Measurements from ENCODE around the gene CD59. TPM values are rescaled to one million over a fixed set of nuclear protein-coding genes. Genes with fewer than 3 reads are reported as not detected.

CD59 gene
- total and polyA plus RNA-seq, 9 of the 15 experiments (the other 6 are each of a cell fraction or from before 2014, with no cell fraction given) = 38.1 to 338 (median 173) TPM

DNA sequence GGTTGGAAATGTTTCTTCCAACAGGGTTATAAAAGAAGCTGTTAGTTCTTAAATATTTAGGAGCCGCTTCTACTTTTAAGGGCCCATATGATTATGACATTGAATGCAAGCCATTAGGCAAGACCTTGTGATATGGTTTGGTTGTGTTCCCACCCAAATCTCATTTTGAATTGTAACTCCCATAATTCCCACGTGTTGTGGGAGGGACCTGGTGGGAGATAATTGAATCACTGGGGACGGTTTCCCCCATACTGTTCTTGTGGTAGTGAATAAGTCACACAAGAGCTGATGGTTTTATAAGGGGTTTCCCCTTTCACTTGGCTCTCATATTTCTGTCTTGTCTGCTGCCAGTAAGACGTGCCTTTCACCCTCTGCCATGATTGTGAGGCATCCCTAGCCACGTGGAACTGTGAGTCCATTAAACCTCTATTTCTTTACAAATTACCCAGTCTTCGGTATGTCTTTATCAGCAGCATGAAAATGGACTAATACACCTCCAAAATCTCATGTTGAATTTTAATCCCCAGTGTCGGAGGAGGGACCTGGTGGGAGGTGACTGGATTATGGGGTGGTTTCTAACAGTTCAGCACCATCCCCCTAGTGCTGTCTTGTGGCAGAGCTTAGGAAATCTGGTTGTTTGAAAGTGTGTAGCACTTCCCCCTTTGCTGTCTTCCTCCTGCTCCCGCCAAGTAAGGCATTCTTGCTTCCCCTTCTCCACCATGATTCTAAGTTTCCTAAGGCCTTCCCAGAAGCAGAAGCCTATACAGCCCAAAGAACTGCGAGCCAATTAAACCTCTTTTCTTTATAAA, 4.3 kb downstream of the CD59 start (continued):
- TF ChIP-seq ZBTB9 (CRISPR knock-in tag; IDR thresholded peaks at IDR 0.05) (no peak), ZNF311 (CRISPR knock-in tag; IDR thresholded peaks at IDR 0.05) (no peak), TBL1XR1 (IDR thresholded peaks at IDR 0.05; ENCODE audit: low read length in 2 of 2) (no peak), FOXK1 (CRISPR knock-in tag; IDR thresholded peaks at IDR 0.05; ENCODE audit: borderline replicate concordance) (no peak), ZNF766 (CRISPR knock-in tag; conservative IDR thresholded peaks at IDR 0.05) (peak; percentile 79), PATZ1 (CRISPR knock-in tag; IDR thresholded peaks at IDR 0.05; ENCODE audit: borderline replicate concordance) (no peak), ZNF354B (CRISPR knock-in tag; IDR thresholded peaks at IDR 0.05) (no peak), EP300 (IDR thresholded peaks at IDR 0.05; ENCODE audit: low read length) (no peak), NR4A1 (CRISPR knock-in tag; IDR thresholded peaks at IDR 0.05) (no peak), NR4A1 (tag; IDR thresholded peaks at IDR 0.05) (no peak), WHSC1 (IDR thresholded peaks at IDR 0.05; ENCODE audit: low read length) (no peak)
- TF ChIP-seq, protein P1, sequence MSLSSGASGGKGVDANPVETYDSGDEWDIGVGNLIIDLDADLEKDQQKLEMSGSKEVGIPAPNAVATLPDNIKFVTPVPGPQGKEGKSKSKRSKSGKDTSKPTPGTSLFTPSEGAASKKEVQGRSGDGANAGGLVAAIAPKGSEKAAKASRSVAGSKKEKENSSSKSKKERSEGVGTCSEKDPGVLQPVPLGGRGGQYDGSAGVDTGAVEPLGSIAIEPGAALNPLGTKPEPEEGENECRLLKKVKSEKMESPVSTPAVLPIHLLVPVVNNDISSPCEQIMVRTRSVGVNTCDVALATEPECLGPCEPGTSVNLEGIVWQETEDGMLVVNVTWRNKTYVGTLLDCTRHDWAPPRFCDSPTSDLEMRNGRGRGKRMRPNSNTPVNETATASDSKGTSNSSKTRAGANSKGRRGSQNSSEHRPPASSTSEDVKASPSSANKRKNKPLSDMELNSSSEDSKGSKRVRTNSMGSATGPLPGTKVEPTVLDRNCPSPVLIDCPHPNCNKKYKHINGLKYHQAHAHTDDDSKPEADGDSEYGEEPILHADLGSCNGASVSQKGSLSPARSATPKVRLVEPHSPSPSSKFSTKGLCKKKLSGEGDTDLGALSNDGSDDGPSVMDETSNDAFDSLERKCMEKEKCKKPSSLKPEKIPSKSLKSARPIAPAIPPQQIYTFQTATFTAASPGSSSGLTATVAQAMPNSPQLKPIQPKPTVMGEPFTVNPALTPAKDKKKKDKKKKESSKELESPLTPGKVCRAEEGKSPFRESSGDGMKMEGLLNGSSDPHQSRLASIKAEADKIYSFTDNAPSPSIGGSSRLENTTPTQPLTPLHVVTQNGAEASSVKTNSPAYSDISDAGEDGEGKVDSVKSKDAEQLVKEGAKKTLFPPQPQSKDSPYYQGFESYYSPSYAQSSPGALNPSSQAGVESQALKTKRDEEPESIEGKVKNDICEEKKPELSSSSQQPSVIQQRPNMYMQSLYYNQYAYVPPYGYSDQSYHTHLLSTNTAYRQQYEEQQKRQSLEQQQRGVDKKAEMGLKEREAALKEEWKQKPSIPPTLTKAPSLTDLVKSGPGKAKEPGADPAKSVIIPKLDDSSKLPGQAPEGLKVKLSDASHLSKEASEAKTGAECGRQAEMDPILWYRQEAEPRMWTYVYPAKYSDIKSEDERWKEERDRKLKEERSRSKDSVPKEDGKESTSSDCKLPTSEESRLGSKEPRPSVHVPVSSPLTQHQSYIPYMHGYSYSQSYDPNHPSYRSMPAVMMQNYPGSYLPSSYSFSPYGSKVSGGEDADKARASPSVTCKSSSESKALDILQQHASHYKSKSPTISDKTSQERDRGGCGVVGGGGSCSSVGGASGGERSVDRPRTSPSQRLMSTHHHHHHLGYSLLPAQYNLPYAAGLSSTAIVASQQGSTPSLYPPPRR (CRISPR knock-in tag; IDR thresholded peaks at IDR 0.05; ENCODE audit: borderline replicate concordance) = no peak
- TF ChIP-seq, protein P2, sequence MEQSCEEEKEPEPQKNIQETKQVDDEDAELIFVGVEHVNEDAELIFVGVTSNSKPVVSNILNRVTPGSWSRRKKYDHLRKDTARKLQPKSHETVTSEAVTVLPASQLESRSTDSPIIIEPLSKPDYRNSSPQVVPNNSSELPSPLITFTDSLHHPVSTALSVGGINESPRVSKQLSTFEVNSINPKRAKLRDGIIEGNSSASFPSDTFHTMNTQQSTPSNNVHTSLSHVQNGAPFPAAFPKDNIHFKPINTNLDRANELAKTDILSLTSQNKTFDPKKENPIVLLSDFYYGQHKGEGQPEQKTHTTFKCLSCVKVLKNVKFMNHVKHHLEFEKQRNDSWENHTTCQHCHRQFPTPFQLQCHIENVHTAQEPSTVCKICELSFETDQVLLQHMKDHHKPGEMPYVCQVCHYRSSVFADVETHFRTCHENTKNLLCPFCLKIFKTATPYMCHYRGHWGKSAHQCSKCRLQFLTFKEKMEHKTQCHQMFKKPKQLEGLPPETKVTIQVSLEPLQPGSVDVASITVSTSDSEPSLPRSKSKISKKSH (CRISPR knock-in tag; IDR thresholded peaks at IDR 0.05) = no peak
- TF ChIP-seq, protein P3, sequence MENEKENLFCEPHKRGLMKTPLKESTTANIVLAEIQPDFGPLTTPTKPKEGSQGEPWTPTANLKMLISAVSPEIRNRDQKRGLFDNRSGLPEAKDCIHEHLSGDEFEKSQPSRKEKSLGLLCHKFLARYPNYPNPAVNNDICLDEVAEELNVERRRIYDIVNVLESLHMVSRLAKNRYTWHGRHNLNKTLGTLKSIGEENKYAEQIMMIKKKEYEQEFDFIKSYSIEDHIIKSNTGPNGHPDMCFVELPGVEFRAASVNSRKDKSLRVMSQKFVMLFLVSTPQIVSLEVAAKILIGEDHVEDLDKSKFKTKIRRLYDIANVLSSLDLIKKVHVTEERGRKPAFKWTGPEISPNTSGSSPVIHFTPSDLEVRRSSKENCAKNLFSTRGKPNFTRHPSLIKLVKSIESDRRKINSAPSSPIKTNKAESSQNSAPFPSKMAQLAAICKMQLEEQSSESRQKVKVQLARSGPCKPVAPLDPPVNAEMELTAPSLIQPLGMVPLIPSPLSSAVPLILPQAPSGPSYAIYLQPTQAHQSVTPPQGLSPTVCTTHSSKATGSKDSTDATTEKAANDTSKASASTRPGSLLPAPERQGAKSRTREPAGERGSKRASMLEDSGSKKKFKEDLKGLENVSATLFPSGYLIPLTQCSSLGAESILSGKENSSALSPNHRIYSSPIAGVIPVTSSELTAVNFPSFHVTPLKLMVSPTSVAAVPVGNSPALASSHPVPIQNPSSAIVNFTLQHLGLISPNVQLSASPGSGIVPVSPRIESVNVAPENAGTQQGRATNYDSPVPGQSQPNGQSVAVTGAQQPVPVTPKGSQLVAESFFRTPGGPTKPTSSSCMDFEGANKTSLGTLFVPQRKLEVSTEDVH (IDR thresholded peaks at IDR 0.05; ENCODE audit: low read depth, partially characterized antibody) = no peak

Measured in K562 (cell line).